ENCODE results near the gene EWSR1. TPM values are rescaled to one million over a fixed set of nuclear protein-coding genes. Genes with fewer than 3 reads are reported as not detected.

Gene EWSR1
- total RNA-seq, 4 donors from 2014 or later = 174 to 211 (median 188) TPM

- H3K36me3 ChIP-seq = peaks cover 0 to 98% (median 0%) of the 10 kb centered on the region in 3 donors
- no peaks in the 10 kb centered on the region for H3K27me3 ChIP-seq
- WGBS, 2 donors = 36 to 50% methylated on average over 9 of the region's 9 CpGs
- no peak for TF ChIP-seq POLR2A (IDR thresholded peaks at IDR 0.05)
- TF ChIP-seq, protein P1, sequence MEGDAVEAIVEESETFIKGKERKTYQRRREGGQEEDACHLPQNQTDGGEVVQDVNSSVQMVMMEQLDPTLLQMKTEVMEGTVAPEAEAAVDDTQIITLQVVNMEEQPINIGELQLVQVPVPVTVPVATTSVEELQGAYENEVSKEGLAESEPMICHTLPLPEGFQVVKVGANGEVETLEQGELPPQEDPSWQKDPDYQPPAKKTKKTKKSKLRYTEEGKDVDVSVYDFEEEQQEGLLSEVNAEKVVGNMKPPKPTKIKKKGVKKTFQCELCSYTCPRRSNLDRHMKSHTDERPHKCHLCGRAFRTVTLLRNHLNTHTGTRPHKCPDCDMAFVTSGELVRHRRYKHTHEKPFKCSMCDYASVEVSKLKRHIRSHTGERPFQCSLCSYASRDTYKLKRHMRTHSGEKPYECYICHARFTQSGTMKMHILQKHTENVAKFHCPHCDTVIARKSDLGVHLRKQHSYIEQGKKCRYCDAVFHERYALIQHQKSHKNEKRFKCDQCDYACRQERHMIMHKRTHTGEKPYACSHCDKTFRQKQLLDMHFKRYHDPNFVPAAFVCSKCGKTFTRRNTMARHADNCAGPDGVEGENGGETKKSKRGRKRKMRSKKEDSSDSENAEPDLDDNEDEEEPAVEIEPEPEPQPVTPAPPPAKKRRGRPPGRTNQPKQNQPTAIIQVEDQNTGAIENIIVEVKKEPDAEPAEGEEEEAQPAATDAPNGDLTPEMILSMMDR (IDR thresholded peaks at IDR 0.05) = no peak
- no peak for TF ChIP-seq EP300 (IDR thresholded peaks at IDR 0.05)
- no peak for DNase-seq (ENCODE audit: low spot score in 2 of 2)
- no peaks in the 10 kb centered on the region for H3K9me3 ChIP-seq
- H3K4me1 ChIP-seq = peaks cover 0 to 37% (median 0%) of the 10 kb centered on the region in 4 donors
- H3K27ac ChIP-seq = peak overlapping the region in 1 of 4 donors; percentile 85
- no peak overlapping the region for H3K4me3 ChIP-seq
These were observed 62.7 kb downstream of the EWSR1 start for GRCh38 chr22:29330753-29331152.

DNA sequence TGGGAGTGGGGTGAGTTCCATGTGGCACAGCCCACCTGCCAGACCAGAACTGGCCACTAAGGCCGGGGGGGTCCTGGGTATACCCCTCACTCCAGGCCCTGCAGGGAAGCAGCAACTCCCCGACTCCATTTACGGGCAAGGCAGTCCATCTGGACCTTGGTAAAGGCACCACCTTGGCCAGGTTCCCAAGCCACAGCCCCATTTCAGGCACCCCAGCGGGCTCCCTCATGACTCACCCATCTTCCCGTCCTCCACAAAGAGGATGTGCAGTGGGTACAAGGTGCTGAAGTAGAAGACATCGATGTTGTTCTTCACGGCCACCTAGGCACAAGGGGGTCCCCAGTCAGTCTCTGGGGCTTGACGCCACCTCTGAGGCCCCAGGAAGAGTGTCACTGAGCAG lies 63.1 kb downstream of the EWSR1 start:
- 87 to 90% methylated on average over 7 to 8 of the region's 8 CpGs for WGBS, 2 donors
- peaks cover 0 to 32% (median 0%) of the 10 kb centered on the region in 4 donors for H3K4me1 ChIP-seq
- DNase-seq (ENCODE audit: low spot score in 2 of 2) = no peak
- no peak for TF ChIP-seq POLR2A (IDR thresholded peaks at IDR 0.05)
- TF ChIP-seq, protein P1 (IDR thresholded peaks at IDR 0.05) = no peak
- TF ChIP-seq EP300 (IDR thresholded peaks at IDR 0.05) = no peak
- H3K27ac ChIP-seq = peak overlapping the region in 1 of 4 donors; percentile 85
- no peaks in the 10 kb centered on the region for H3K27me3 ChIP-seq
- peaks cover 0 to 100% (median 0%) of the 10 kb centered on the region in 3 donors for H3K36me3 ChIP-seq
- no peaks in the 10 kb centered on the region for H3K9me3 ChIP-seq
- no peak overlapping the region for H3K4me3 ChIP-seq

GRCh38 chr22:29331658-29332300 lies 63.7 kb downstream of the EWSR1 start:
- DNase-seq (ENCODE audit: low spot score in 2 of 2) = no peak
- Histone ChIP-seq H3K4me3 (no peak overlapping the region), H3K27ac (no peak overlapping the region), H3K36me3 (peaks cover 0 to 100% (median 0%) of the 10 kb centered on the region in 3 donors), H3K4me1 (peaks cover 0 to 27% (median 0%) of the 10 kb centered on the region in 4 donors), H3K27me3 (no peaks in the 10 kb centered on the region), H3K9me3 (no peaks in the 10 kb centered on the region)
- WGBS, 2 donors = 82 to 84% methylated on average over 14 of the region's 14 CpGs
- TF ChIP-seq EP300 (IDR thresholded peaks at IDR 0.05) = no peak
- TF ChIP-seq, protein P1 (IDR thresholded peaks at IDR 0.05) = no peak
- no peak for TF ChIP-seq POLR2A (IDR thresholded peaks at IDR 0.05)

DNA sequence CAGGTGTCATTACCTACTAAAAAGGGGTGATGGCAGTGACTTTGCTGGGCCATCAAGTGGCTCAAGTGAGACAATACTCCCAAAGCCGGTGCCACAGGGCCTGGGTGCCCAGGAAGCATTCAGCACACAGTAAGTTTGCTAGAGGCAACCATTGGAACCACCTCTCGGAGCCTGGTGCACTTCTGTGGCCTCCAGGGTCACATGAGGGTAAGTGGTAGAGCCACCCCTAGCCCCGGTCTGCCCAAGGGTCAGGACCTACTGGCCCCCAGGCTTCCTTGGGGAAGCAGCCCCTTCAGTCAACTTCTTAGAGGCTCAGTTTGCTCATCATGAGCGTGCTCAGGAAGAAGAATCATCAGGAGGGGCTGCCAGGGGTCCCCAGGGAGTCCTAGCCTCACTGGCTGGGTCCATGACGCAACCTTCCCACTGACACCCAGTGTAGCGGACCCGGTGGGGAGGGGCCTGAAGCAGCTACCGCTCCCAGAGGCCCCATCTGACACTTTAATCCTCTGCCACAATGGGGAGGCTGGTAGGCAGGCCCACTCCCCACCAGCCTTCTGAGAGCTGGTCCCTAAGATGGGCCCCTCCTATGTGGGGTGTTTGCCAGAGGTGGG lies 64.9 kb downstream of the EWSR1 start:
- TF ChIP-seq POLR2A (IDR thresholded peaks at IDR 0.05) (no peak), EP300 (IDR thresholded peaks at IDR 0.05) (no peak)
- TF ChIP-seq, protein P1 (IDR thresholded peaks at IDR 0.05) = no peak
- Histone ChIP-seq H3K36me3 (peaks cover 0 to 100% (median 8%) of the 10 kb centered on the region in 3 donors), H3K27me3 (no peaks in the 10 kb centered on the region), H3K27ac (no peak overlapping the region), H3K4me3 (no peak overlapping the region), H3K4me1 (peaks cover 0 to 15% (median 0%) of the 10 kb centered on the region in 4 donors), H3K9me3 (no peaks in the 10 kb centered on the region)
- no peak for DNase-seq (ENCODE audit: low spot score in 2 of 2)
- WGBS, 2 donors = 90 to 97% methylated on average over 6 to 8 of the region's 8 CpGs

DNA sequence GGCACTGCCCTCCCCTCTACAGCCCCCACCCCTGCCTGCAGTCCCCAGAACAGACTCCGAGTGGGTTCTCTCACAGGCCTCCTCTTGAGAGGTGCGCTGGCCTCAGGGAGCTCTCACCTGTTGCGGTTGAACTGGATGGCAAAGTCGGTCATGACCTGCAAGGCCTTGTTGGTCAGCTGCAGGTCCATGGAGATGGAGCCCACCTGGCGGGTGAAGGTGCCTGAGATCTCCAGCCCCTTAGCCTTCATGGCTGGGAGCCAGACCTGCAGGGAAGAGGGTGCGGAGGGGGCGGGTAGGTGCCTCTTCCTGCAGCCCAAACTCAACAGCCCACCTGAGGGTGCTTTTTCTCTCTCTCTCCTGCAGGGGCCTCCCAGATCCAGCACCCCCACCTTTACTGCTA lies 66.1 kb downstream of the EWSR1 start:
- WGBS, 2 donors = 90 to 97% methylated on average over 7 of the region's 7 CpGs
- Histone ChIP-seq H3K4me1 (peaks cover 0 to 10% (median 0%) of the 10 kb centered on the region in 4 donors), H3K4me3 (no peak overlapping the region), H3K27ac (no peak overlapping the region), H3K27me3 (no peaks in the 10 kb centered on the region), H3K9me3 (no peaks in the 10 kb centered on the region), H3K36me3 (peaks cover 0 to 100% (median 16%) of the 10 kb centered on the region in 3 donors)
- DNase-seq (ENCODE audit: low spot score in 2 of 2) = no peak
- TF ChIP-seq EP300 (IDR thresholded peaks at IDR 0.05) (no peak), POLR2A (IDR thresholded peaks at IDR 0.05) (no peak)
- TF ChIP-seq, protein P1 (IDR thresholded peaks at IDR 0.05) = no peak
